22Rv1 (cell line): ENCODE results near the gene ULK4.
"Not testable (repeated sequence)": the region's sequence is repeated elsewhere in the genome, so short reads cannot be mapped to it uniquely, and the experiment has no call there.

Experiments
- H3K27ac ChIP-seq: fragments of 450-650 bp; 2 replicates; pipeline ENCODE4 v1.5.1; 2017
- CTCF ChIP-seq: fragments of 450-650 bp; IDR thresholded peaks from 2 replicates; pipeline ENCODE4 v1.5.1; 2017; ENCODE audit warnings: mild to moderate bottlenecking
- ZFX ChIP-seq: fragments of 450-650 bp; IDR thresholded peaks from 2 replicates; pipeline ENCODE4 v1.6.1; 2017; ENCODE audit warnings: antibody characterized with exemption, borderline replicate concordance

The ULK4 gene

GRCh38 chr3:41999909-42000308 is 38.0 kb upstream of the ULK4 start:
- no peak for TF ChIP-seq CTCF
- TF ChIP-seq ZFX, result no peak
- no peak overlapping the region for H3K27ac ChIP-seq

- no peak overlapping the region for H3K27ac ChIP-seq
- no peak for TF ChIP-seq ZFX
- TF ChIP-seq CTCF, result no peak
Observed at GRCh38 chr3:41997702-41998550, 36.0 kb upstream of the ULK4 start.

GRCh38 chr3:41991437-41991836 is 29.5 kb upstream of the ULK4 start:
- TF ChIP-seq CTCF, result no peak
- TF ChIP-seq ZFX, result no peak

GRCh38 chr3:41989518-41989917 is 27.6 kb upstream of the ULK4 start:
- TF ChIP-seq CTCF (no peak), ZFX (no peak)
- no peak overlapping the region for H3K27ac ChIP-seq

More at GRCh38 chr3:41991437-41991836, 29.5 kb upstream of the ULK4 start:
- H3K27ac ChIP-seq, result no peak overlapping the region

GRCh38 chr3:41987627-41988026 is 25.7 kb upstream of the ULK4 start:
- no peak overlapping the region for H3K27ac ChIP-seq
- TF ChIP-seq ZFX, result no peak
- no peak for TF ChIP-seq CTCF

GRCh38 chr3:41986561-41986960 is 24.7 kb upstream of the ULK4 start:
- H3K27ac ChIP-seq, result no peak overlapping the region
- TF ChIP-seq ZFX, result no peak
- TF ChIP-seq CTCF, result no peak

GRCh38 chr3:41985018-41985417 is 23.1 kb upstream of the ULK4 start:
- H3K27ac ChIP-seq, result no peak overlapping the region
- no peak for TF ChIP-seq ZFX
- no peak for TF ChIP-seq CTCF

- H3K27ac ChIP-seq, result not testable (repeated sequence)
Observed at GRCh38 chr3:41983091-41983490, 21.2 kb upstream of the ULK4 start.

- H3K27ac ChIP-seq, result not testable (repeated sequence)
Observed at GRCh38 chr3:41977401-41977800, 15.5 kb upstream of the ULK4 start.
